Keratinocyte (primary cell): ENCODE results near the gene SUOX. TPM values are rescaled to one million over a fixed set of nuclear protein-coding genes. Genes with fewer than 3 reads are reported as not detected.

ENCODE experiments used
- DNase-seq: peaks from one replicate; pipeline ENCODE4 v3.0.0-alpha.2; 2011; ENCODE audit warnings: low read depth, missing footprints, low spot score
- FAIRE-seq: peaks from 2 replicates; lab custom pipeline; 2011; peaks lifted over from hg19 to GRCh38; lab: Jason Lieb, UNC
- H2AFZ ChIP-seq: 2 replicates; pipeline ENCODE4 v1.6.0; 2012; ENCODE audit warnings: low read length, control low read depth, inconsistent platforms; ENCODE audit not compliant: control insufficient read depth
- H3K27ac ChIP-seq: 2 replicates; pipeline ENCODE4 v1.5.1; 2011; ENCODE audit warnings: low read length; ENCODE audit not compliant: control insufficient read depth, insufficient read depth
- H3K27me3 ChIP-seq: 3 replicates; pipeline ENCODE4 v1.6.0; 2011; ENCODE audit warnings: low read length; ENCODE audit not compliant: control insufficient read depth, insufficient read depth; ENCODE audit errors: extremely low read depth
- H3K36me3 ChIP-seq, 2 experiments: 2 replicates in 1 of 2; 3 replicates in 1 of 2; pipeline ENCODE4 v1.5.1; 2011; ENCODE audit warnings: low read length in 2 of 2, mild to moderate bottlenecking in 1 of 2; ENCODE audit not compliant: control insufficient read depth in 2 of 2, insufficient read depth in 2 of 2; ENCODE audit errors: extremely low read depth in 1 of 2
- H3K4me1 ChIP-seq: 3 replicates; pipeline ENCODE4 v1.5.1; 2011; ENCODE audit warnings: low read length; ENCODE audit not compliant: control insufficient read depth, insufficient read depth; ENCODE audit errors: extremely low read depth
- H3K4me2 ChIP-seq: 3 replicates; pipeline ENCODE4 v1.6.0; 2011; ENCODE audit warnings: low read depth, low read length; ENCODE audit not compliant: control insufficient read depth, insufficient read depth; ENCODE audit errors: extremely low read depth
- H3K4me3 ChIP-seq, 3 experiments: fragments of 200-600 bp in 1 of 3; sonication (generic) in 1 of 3; 2 replicates in 2 of 3; 3 replicates in 1 of 3; pipeline ENCODE4 v1.5.1; 2011 to 2016; ENCODE audit warnings: low read length in 3 of 3, mild to moderate bottlenecking in 3 of 3, control low read depth in 2 of 3, inconsistent platforms in 1 of 3, low read depth in 1 of 3, mixed read lengths in 1 of 3, mixed run types in 1 of 3, moderate library complexity in 1 of 3; ENCODE audit not compliant: control insufficient read depth in 2 of 3, insufficient read depth in 2 of 3; ENCODE audit errors: extremely low read depth in 1 of 3
- H3K79me2 ChIP-seq: 2 replicates; pipeline ENCODE4 v1.6.0; 2012; ENCODE audit warnings: low read length; ENCODE audit not compliant: control insufficient read depth, insufficient read depth
- H3K9ac ChIP-seq: 3 replicates; pipeline ENCODE4 v1.6.0; 2011; ENCODE audit warnings: low read length; ENCODE audit not compliant: control insufficient read depth, insufficient read depth; ENCODE audit errors: extremely low read depth
- H3K9me1 ChIP-seq: 3 replicates; pipeline ENCODE4 v1.6.0; 2011; ENCODE audit warnings: low read length; ENCODE audit not compliant: control insufficient read depth, insufficient read depth; ENCODE audit errors: extremely low read depth
- H3K9me3 ChIP-seq: 2 replicates; pipeline ENCODE4 v1.5.1; 2012; ENCODE audit warnings: low read depth, low read length; ENCODE audit not compliant: control insufficient read depth
- H4K20me1 ChIP-seq: 3 replicates; pipeline ENCODE4 v1.6.0; 2011; ENCODE audit warnings: low read length; ENCODE audit not compliant: control insufficient read depth, insufficient read depth; ENCODE audit errors: extremely low read depth
- CTCF ChIP-seq, 3 experiments: IDR thresholded peaks in 1 of 3; conservative IDR thresholded peaks in 1 of 3; optimal IDR thresholded peaks in 1 of 3; 2 replicates in 2 of 3; 3 replicates in 1 of 3; pipeline versions ENCODE3 to v1.5.1; 2011; ENCODE audit warnings: low read length in 3 of 3, mild to moderate bottlenecking in 3 of 3, moderate library complexity in 2 of 3, control low read depth in 1 of 3, inconsistent platforms in 1 of 3; ENCODE audit not compliant: insufficient read depth in 2 of 3; ENCODE audit errors: extremely low read depth in 1 of 3
- EZH2 ChIP-seq: IDR thresholded peaks from one replicate; pipeline ENCODE4 v1.6.1; 2012; ENCODE audit warnings: inconsistent platforms, mild to moderate bottlenecking, low read length, moderate library complexity
- dilution Hi-C: fragments of 300-500 bp; cut with MboI; formaldehyde crosslinking; loops from one replicate; pipeline ENCODE4 v1.7.0; 2020; ENCODE audit warnings: low sequenced_read_pairs; ENCODE audit not compliant: extremely low pct_ligation_motif_present
- polyA plus RNA-seq, 5 experiments: library from polyadenylated mRNA; depleted of rRNA in 3 of 5; stranded (reverse) in 3 of 5; stranded (forward) in 1 of 5; unstranded in 1 of 5; fragments of >200 nt; gene quantifications; 1 replicate in 1 of 5; 2 replicates in 3 of 5; 3 replicates in 1 of 5; pipeline versions ENCODE4 v1.2.1 to v1.2.3, GENCODE V29; 2011 to 2012; ENCODE audit warnings: missing spikeins in 2 of 5, low read depth in 1 of 5, low replicate concordance in 1 of 5

Gene SUOX
- polyA plus RNA-seq, 1 donor (not counting 4 experiments of a cell fraction or from before 2014, with no cell fraction given), result 9.0 TPM

GRCh38 chr12:56014205-56014604 lies 17.1 kb downstream of the SUOX start:
- TF ChIP-seq EZH2, result no peak
- Histone ChIP-seq H3K4me3 (no peak overlapping the region), H3K4me2 (no peak overlapping the region), H3K9ac (no peak overlapping the region), H4K20me1 (no peaks in the 10 kb centered on the region), H3K79me2 (no peaks in the 10 kb centered on the region), H3K36me3 (no peaks in the 10 kb centered on the region), H3K27ac (no peak overlapping the region), H3K4me1 (no peaks in the 10 kb centered on the region), H3K9me3 (no peaks in the 10 kb centered on the region), H3K9me1 (no peaks in the 10 kb centered on the region), H2AFZ (no peak overlapping the region), H3K27me3 (no peaks in the 10 kb centered on the region)
- dilution Hi-C loops, result no loop called here
- no peak for FAIRE-seq
- DNase-seq, result no peak

- dilution Hi-C loops, result no loop called here
- Histone ChIP-seq H3K9me1 (no peaks in the 10 kb centered on the region), H3K4me1 (no peaks in the 10 kb centered on the region), H3K27ac (no peak overlapping the region), H2AFZ (no peak overlapping the region), H3K9ac (no peak overlapping the region), H3K4me2 (no peak overlapping the region), H3K79me2 (no peaks in the 10 kb centered on the region), H3K27me3 (no peaks in the 10 kb centered on the region), H3K4me3 (no peak overlapping the region), H4K20me1 (no peaks in the 10 kb centered on the region), H3K9me3 (no peaks in the 10 kb centered on the region), H3K36me3 (no peaks in the 10 kb centered on the region)
- DNase-seq (no peak), FAIRE-seq (no peak)
- no peak for TF ChIP-seq CTCF (optimal IDR thresholded peaks at IDR 0.05 in 1 of 3, IDR thresholded peaks at IDR 0.05 in 1 of 3, conservative IDR thresholded peaks at IDR 0.05 in 1 of 3; ENCODE audit: extremely low read depth in 1 of 3, insufficient read depth in 2 of 3, low read length in 3 of 3)
- TF ChIP-seq EZH2, result no peak
These were observed 20.1 kb downstream of the SUOX start for GRCh38 chr12:56017181-56017580.

DNA sequence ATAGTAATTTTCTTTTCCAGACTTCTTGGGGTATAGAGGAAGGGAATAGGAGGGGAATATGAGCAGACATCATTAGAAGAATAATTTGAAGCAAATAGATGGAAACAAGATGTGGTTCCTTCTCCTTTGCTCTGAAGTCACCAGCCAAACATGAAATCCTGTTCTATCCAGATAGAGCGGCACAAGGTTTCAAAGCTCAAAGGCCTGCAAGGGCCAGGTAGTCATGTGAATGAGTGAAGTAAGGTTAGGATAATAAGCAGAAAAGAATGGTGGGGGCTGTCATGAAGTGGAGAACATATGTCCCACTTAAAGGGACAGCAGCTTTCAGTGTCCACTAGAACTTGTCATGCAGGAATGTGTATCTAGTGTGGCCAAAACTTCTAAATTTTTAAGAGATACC lies 21.3 kb downstream of the SUOX start:
- DNase-seq (no peak), FAIRE-seq (no peak)
- H3K27me3 ChIP-seq, result no peaks in the 10 kb centered on the region
- H4K20me1 ChIP-seq, result no peaks in the 10 kb centered on the region
- H3K79me2 ChIP-seq, result no peaks in the 10 kb centered on the region
- no peak overlapping the region for H3K4me3 ChIP-seq
- no peak overlapping the region for H3K27ac ChIP-seq
- H3K36me3 ChIP-seq, result no peaks in the 10 kb centered on the region
- TF ChIP-seq CTCF (optimal IDR thresholded peaks at IDR 0.05 in 1 of 3, IDR thresholded peaks at IDR 0.05 in 1 of 3, conservative IDR thresholded peaks at IDR 0.05 in 1 of 3; ENCODE audit: extremely low read depth in 1 of 3, insufficient read depth in 2 of 3, low read length in 3 of 3), result no peak
- TF ChIP-seq EZH2, result no peak
- H3K9me1 ChIP-seq, result no peaks in the 10 kb centered on the region
- H3K9me3 ChIP-seq, result no peaks in the 10 kb centered on the region
- dilution Hi-C loops, result no loop called here
- no peak overlapping the region for H2AFZ ChIP-seq
- no peak overlapping the region for H3K9ac ChIP-seq
- H3K4me2 ChIP-seq, result no peak overlapping the region
- no peaks in the 10 kb centered on the region for H3K4me1 ChIP-seq
